ENCODE results near the gene SLC20A1. TPM values are rescaled to one million over a fixed set of nuclear protein-coding genes. Genes with fewer than 3 reads are reported as not detected.

The SLC20A1 gene
- total RNA-seq, 2 donors from 2014 or later: 70.8 to 149 TPM

DNA sequence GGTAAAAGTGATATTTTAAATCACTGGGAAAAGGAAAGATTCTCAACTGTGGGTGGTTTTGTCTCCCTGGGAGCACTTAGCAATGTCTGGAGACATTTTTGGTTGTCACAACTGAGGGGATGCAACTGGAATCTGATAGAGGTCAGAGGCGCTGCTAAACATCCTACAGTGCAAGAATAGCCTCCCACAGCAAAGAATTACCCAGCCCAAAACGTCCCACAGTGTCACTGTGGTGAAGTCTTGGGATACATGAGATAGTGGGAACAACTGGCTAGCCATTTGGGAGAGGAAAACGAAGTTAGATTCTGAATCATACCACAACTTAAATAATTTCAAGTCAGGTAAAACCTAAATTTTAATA is 38.7 kb downstream of the SLC20A1 start:
- DNase-seq (ENCODE audit: low spot score in 2 of 2) (no peak), ATAC-seq (no peak)
- H3K9me3 Mint-ChIP-seq: no peaks in the 10 kb centered on the region
- H3K36me3 Mint-ChIP-seq: no peaks in the 10 kb centered on the region
- no peak overlapping the region for H3K27ac Mint-ChIP-seq

DNA sequence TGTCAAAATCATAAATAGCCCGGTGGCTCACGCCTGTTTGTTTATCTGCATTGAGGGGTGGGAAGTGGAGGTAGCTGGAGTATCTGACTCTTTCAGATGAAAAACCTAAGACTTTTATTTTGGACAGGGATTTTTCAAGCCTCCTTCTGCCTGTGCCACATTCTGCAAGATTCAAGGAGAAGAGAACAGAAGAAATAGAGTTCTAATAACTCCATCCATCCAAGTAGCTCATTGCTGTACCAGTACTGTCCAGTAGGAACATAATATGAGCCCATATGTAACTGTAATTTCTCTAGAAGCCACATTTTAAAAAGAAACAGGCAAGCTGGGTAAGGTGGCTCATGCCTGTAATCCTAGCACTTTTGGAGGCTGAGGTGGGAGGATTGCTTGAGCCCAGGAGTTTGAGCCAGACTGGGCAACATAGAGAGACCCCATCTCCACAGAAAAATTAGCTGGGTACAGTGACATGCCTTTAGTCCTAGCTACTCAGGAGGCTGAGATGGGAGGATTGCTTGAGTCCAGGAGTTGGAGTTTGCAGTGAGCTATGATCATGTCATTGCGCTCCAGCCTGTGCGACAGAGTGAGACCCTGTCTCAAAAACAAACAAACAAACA is 39.6 kb downstream of the SLC20A1 start:
- H3K9me3 Mint-ChIP-seq: no peaks in the 10 kb centered on the region

DNA sequence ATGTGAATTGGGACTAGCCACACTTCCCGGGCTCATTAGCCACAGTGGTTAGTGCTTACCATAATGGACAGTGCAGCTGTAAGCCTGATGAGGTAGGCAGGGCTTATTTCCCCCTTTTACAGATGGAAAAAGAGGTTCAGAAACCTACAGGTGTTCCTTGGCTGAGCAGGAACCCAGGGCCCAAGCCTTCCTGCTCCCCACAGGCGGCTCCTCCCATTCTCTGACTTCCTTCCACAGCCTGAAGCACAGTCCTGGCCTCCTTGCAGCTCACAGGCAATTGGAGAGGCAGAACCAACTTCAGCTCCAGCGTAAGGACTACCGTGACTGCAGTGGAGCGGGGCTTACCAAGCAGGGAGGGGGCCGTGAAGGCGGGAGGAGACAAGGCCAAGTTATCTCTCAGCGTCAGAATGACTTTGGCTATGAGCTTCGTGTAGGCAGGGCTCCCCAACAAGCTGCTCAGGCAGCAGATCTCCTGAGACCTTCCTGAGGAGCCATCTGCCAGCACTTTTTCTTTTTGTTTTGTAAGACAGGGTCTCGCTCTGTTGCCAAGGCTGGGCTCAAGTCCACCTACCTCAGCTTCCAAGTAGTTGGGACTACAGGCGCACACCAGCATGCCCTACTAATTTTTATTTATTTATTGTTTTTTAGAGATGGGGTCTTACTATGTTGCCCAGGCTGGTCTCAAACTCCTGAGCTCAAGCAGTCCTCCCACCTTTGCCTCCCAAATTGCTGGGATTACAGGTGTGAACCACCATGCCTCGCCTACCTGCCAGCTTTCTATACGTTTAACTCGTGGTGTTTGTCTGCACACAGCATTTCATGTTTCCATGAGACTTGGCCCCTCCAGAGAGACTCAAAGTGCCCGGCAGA is 40.8 kb downstream of the SLC20A1 start:
- no peaks in the 10 kb centered on the region for H3K9me3 Mint-ChIP-seq
- ATAC-seq: no peak
- H3K27ac Mint-ChIP-seq: no peak overlapping the region
- DNase-seq (ENCODE audit: low spot score in 2 of 2): no peak
- no peaks in the 10 kb centered on the region for H3K36me3 Mint-ChIP-seq

More for the DNA sequence above, 39.6 kb downstream of the SLC20A1 start:
- no peak for DNase-seq (ENCODE audit: low spot score in 2 of 2)
- Mint-ChIP-seq H3K27ac (no peak overlapping the region), H3K36me3 (no peaks in the 10 kb centered on the region)
- ATAC-seq: peak in 1 of 2 donors; percentile 28

DNA sequence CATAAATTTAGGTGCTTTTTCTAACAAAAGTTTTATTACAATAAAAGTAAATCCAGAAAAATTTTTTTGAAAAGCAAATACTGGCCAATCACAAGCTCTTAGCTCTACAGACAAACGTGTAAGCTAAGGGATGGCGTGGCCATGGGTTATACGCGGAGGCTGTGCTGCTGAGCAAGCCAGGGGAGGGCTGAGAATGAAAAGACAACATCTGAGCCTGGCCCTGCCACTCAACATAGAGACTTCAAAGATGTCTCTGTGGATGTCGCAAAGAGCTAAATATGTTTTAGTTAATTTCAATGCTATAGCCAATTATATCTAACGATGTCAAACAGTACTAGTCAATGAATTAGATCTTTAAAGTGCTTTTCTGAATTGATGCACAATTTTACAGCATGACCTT is 41.8 kb downstream of the SLC20A1 start:
- Mint-ChIP-seq H3K27ac (no peak overlapping the region), H3K36me3 (no peaks in the 10 kb centered on the region), H3K9me3 (no peaks in the 10 kb centered on the region)
- DNase-seq (ENCODE audit: low spot score in 2 of 2): no peak
- ATAC-seq: no peak

DNA sequence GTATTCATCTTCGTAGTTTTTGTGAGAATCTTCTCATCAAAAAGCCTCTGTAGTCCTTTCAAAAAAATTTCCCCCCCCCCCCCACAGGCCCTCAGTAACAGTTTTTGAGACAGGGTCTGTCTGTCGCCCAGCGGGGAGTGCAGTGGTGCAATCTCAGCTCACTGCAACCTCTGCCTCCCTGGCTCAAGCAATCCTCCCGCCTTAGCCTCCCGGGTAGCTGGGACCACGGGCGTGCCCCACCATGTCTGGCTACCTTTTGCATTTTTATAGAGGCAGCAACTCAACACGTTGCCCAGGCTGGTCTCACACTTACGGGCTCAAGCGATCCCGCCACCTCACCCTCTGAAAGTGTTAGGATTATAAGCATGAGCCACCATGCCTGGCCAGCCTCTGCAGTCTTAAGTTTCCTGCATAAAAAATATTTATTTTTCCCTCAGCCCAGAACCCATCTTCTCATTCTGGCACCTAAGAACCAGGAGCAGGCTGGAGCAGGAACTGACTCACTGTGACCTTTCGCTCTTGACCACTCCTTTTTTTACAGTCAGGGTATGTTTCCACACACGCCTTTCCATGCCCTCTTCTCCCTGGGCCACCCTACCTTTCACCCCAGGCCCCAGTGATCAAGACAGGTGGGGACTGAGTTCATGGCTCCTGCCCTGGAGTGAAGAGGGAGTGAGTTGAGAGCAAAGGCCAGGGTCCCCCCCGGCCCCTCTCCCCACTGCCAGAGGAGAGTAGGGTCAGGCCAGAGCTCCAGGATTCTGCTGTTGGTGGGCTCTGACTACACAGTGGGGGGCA is 42.5 kb downstream of the SLC20A1 start:
- ATAC-seq (no peak), DNase-seq (ENCODE audit: low spot score in 2 of 2) (no peak)
- H3K9me3 Mint-ChIP-seq: no peaks in the 10 kb centered on the region
- H3K36me3 Mint-ChIP-seq: no peaks in the 10 kb centered on the region
- H3K27ac Mint-ChIP-seq: no peak overlapping the region

DNA sequence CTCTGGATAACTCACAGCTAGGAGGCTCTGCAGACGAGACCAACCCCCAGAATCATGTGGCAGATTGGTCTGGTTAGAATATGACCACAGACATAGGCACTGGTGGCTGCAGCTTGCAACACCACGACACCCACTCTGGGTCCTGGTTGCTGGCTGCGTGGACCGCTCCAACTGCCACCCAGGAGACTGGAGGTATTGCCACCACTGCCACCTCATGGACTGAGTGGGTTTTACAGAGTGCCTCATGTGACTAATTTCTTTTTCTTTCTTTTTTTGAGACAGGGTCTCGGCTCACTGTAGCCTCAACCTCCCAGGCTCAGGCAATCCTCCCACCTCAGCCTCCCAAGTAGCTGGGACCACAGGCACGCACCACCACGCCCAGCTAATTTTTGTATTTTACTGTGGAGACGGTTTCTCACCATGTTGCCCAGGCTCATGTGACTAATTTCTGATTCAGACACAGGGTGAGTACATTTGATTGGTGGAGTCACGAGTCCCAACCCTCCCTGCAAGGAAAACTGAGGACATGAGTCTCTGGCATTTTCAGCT is 45.2 kb downstream of the SLC20A1 start:
- Mint-ChIP-seq H3K27ac (peak overlapping the region in 1 of 2 donors; percentile 96), H3K36me3 (no peaks in the 10 kb centered on the region), H3K9me3 (no peaks in the 10 kb centered on the region)
- peak; percentile 56 to 68 for DNase-seq (ENCODE audit: low spot score in 2 of 2)
- peak; percentile 42 to 70 for ATAC-seq

DNA sequence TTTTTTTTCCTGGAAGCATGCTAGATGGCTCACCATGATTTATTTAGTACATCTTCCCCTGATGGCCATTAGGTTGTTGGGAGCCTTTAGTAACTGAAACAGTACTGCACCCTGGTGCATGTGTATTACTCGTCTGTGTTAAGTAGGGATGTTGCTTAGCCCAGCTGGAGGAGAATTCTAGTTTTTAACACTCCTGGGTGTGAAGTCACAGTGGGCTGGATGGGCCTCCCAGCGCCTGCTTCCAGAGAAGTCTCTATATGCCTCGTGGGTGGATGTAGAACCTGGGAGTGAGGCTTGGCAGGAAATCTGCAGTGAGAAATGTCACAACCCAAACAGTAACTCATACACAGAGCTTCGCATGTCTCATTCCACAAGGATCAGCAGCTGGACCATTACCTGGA is 46.1 kb downstream of the SLC20A1 start:
- Mint-ChIP-seq H3K9me3 (no peaks in the 10 kb centered on the region), H3K36me3 (no peaks in the 10 kb centered on the region), H3K27ac (peak overlapping the region in 1 of 2 donors; percentile 96)
- ATAC-seq: peak; percentile 5 to 19
- DNase-seq (ENCODE audit: low spot score in 2 of 2): no peak

DNA sequence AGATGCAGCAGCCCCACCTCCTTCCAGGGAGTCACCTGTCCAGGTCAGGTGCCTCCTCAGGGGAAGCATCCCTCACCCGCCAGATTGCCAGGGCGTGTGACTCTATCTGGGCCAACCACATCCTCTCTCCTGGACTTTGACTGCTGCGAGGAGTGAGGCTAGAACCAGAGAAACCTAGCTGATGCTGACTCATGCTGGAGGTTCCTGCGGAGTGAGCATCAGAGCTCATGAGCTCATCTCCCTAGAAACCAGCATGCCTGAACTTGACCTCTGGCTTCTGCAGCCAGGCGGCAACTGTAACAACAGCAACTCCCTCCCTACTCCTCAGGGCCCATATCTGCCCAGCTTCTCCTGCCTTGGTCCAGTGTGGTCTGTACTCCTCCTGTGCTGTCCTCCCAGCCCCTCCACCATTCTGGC is 46.8 kb downstream of the SLC20A1 start:
- Mint-ChIP-seq H3K9me3 (no peaks in the 10 kb centered on the region), H3K27ac (peak overlapping the region; percentile 69 to 96), H3K36me3 (no peaks in the 10 kb centered on the region)
- ATAC-seq (peak; percentile 90 to 91), DNase-seq (ENCODE audit: low spot score in 2 of 2) (peak; percentile 58 to 85)

DNA sequence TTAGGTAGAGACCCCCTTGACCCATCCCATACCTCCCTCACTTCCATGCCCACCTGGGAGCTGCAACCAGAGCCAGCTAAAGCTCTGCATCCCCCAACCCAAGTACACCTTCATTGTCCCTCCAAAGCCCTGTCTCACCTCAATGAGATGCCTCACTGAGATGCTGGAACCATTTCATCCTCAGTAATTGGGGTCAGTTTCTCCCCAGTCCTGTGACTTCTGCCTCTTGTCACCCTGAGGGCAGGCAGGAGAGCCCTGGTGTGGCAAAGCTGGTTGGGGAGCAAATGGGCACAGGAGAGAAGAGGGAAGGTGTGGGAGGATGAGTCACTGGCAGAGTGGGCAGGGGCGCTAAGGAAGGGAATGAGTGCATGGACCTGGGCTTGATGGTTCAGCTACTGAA is 47.2 kb downstream of the SLC20A1 start:
- ATAC-seq: peak; percentile 64 to 69
- Mint-ChIP-seq H3K9me3 (no peaks in the 10 kb centered on the region), H3K36me3 (no peaks in the 10 kb centered on the region), H3K27ac (peak overlapping the region; percentile 69 to 96)
- DNase-seq (ENCODE audit: low spot score in 2 of 2): peak; percentile 35 to 74

DNA sequence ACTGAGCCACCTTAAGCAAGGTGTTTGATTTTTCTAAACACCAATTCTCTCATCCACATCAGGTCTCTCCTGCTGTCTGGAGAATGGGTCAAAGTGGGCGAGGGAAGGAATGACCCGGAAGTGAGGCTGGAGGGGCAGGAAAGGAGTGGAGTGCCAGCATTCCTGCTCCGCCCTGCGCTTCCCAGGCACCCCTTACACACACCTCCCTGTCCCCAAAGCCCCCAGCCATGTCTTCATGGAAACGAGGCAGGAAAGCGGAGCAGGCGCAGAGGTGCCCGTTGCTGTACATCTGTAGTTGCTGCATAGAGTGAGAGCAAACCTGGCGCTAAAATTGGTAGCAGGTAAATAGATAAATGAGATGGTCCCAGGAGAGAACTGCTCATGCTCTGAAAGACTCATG is 47.9 kb downstream of the SLC20A1 start:
- Mint-ChIP-seq H3K36me3 (no peaks in the 10 kb centered on the region), H3K9me3 (no peaks in the 10 kb centered on the region)

DNA sequence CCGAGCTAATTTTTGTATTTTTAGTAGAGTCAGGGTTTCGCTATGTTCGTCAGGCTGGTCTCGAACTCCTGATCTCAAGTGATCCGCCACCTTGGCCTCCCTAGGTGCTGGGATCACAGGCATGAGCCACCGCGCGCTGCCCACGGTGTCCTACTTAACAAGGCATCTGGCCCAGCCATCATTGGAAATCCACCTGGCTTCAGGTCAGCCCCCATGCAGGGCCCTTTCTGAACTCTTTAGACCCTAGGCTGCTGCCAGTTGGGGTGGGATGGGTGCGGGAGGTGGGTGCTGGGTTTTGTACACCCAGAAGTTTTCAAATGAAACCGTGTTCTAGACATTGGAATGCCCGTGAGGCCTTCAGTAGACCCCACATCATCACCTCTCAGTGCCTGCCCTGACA is 48.4 kb downstream of the SLC20A1 start:
- no peak for DNase-seq (ENCODE audit: low spot score in 2 of 2)
- Mint-ChIP-seq H3K36me3 (no peaks in the 10 kb centered on the region), H3K27ac (peak overlapping the region in 1 of 2 donors; percentile 96), H3K9me3 (no peaks in the 10 kb centered on the region)
- ATAC-seq: no peak

More for the DNA sequence above, 47.9 kb downstream of the SLC20A1 start:
- no peak for ATAC-seq
- peak overlapping the region in 1 of 2 donors; percentile 96 for H3K27ac Mint-ChIP-seq
- DNase-seq (ENCODE audit: low spot score in 2 of 2): no peak

DNA sequence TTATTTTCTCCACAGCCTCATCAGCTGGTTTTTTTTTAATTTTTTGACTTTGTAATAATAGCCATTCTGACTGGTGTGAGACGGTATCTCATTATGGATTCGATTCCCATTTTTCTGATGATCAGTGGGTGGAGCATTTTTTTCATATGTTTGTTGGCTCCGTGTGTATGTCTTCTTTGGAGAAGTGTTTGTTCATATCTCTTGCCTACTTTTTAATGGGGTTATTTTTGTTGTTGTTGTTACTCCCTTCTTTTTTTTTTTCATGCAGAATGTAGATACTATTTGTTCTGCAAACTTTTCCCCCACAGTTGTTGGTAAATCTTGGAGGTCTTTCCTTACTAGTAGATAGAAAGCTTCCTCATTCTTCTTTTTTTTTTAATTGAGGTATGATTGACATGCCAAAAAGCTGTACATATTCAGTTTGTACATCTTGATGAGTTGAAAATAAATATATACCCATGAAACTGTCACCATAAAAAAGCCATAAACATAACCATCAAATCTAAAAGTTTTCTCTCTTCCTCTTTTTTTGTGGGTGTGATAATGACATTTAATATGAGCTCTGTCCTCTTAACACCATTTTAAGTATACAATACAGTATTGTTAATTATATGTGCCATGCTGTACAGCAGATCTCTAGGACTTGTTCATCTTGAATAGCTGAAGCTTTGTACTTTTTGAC is 53.2 kb downstream of the SLC20A1 start:
- ATAC-seq (no peak), DNase-seq (ENCODE audit: low spot score in 2 of 2) (no peak)
- Mint-ChIP-seq H3K27ac (no peak overlapping the region), H3K36me3 (no peaks in the 10 kb centered on the region), H3K9me3 (no peaks in the 10 kb centered on the region)

DNA sequence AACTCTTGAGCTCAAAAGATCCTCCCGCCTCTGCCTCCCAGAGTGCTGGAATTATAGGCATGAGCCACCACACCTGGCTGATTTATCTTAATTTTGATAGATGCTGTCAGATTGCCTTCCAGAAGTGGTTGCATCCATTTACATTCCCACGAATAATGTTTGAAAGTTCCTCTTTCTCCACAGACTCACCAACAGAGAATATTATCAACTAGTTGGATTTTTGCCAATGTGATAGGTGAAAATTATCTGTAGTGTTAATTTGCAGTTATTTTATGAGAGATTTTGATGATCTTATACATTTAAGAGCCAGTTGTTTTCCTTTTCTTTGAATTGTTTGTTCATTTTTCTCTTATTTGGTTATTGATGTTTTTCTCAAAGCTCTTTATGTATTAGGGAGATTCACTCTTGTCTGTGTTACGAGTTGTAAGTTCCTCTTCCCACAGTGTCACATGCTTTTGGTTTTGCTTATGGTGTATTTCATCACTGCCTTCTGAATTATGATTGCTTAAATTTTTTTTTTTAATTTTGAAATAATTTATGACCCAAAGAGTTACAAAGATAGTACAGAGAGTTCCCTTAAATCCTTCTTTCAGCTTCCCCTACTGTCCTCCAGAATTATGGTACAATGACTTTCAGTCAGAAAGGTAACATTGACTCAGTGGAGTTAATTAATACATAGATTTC is 54.4 kb downstream of the SLC20A1 start:
- Mint-ChIP-seq H3K36me3 (no peaks in the 10 kb centered on the region), H3K9me3 (no peaks in the 10 kb centered on the region)
- no peak for ATAC-seq

DNA sequence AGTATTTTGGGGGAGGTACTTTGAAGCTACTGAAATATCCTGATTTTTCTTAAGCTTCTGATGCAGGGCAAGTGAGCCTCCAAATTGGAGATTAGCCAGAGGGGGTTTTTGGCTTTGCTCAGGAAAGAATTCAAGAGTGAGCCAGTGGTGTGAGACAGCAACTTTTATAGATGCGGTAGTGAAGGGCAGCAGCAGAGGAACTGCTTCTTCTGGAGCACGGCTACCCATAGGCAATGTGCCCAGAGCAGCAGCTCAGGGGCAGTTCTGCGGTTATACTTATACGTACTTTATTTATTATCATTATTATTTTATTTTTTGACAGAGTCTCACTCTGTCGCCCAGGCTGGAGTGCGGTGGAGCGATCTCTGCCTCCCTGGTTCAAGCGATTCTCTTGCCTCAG is 55.3 kb downstream of the SLC20A1 start:
- ATAC-seq (no peak), DNase-seq (ENCODE audit: low spot score in 2 of 2) (no peak)
- Mint-ChIP-seq H3K9me3 (no peaks in the 10 kb centered on the region), H3K36me3 (no peaks in the 10 kb centered on the region), H3K27ac (no peak overlapping the region)

More for the DNA sequence above, 54.4 kb downstream of the SLC20A1 start:
- DNase-seq (ENCODE audit: low spot score in 2 of 2): no peak
- no peak overlapping the region for H3K27ac Mint-ChIP-seq

DNA sequence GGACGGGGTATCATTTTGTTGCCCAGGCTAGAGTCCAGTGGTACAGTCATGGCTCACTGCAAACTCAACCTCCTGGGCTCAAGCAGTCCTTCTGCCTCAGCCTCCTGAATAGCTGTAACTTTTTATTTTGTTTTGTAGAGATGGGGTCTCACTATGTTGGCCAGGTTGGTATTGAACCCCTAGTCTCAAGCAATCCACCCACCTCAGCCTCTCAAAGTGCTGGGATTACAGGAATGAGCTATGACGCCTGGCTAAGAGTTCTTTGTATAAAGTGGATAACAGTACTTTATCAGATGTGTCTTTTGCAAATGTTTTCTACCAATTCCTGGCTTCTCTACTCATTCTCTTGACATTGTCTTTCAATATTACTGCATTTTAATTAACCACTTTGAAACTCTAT is 57.9 kb downstream of the SLC20A1 start:
- DNase-seq (ENCODE audit: low spot score in 2 of 2) (no peak), ATAC-seq (no peak)
- no peaks in the 10 kb centered on the region for H3K9me3 Mint-ChIP-seq
- H3K27ac Mint-ChIP-seq: no peak overlapping the region
- no peaks in the 10 kb centered on the region for H3K36me3 Mint-ChIP-seq

DNA sequence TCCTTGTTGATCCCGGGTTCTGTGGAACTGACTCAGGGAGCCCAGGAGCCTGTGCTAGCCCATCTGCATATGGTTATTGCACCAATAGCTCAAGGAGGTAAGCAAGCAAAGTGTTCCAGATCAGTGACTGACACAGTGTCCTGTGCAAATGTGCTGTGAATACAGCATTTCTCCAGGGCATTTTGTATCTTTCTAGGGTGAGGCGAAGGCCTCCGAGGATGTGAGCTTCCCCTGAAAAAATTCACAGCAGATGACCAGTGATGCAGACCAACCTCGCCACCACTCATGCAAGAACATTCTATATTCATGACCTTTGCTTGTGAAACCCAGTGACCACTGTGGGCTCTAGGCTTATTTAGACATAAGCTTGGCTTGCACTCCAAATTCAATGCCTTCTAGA is 59.8 kb downstream of the SLC20A1 start:
- no peak overlapping the region for H3K27ac Mint-ChIP-seq
- ATAC-seq: no peak
- H3K9me3 Mint-ChIP-seq: no peaks in the 10 kb centered on the region
- H3K36me3 Mint-ChIP-seq: no peaks in the 10 kb centered on the region
- DNase-seq (ENCODE audit: low spot score in 2 of 2): no peak
